Left lobe of liver (tissue), 2 donors: ENCODE data around the gene SPSB3. TPM values are rescaled to one million over a fixed set of nuclear protein-coding genes. Genes with fewer than 3 reads are reported as not detected.

ENCODE experiments used
- ATAC-seq: fragments of 200-7000 bp; cut with Tn5 transposase; one replicate; pipeline ENCODE4 v1.9.1; 2020; ENCODE audit warnings: mild to moderate bottlenecking, moderate library complexity
- DNase-seq: peaks from one replicate; pipeline ENCODE4 v3.0.0-alpha.2; 2020; ENCODE audit warnings: low spot score
- total RNA-seq: library from RNA; stranded (reverse); gene quantifications from one replicate; pipeline ENCODE4 v1.2.1, GENCODE V29; 2021
- donor health status: DM: no; HTN: no; CAD: no; lungs with moderate emphysema.
- donor health status: DM: no; HTN: yes; CAD: no.

The SPSB3 gene
- total RNA-seq, 1 donor from 2014 or later: 49.1 TPM

DNA sequence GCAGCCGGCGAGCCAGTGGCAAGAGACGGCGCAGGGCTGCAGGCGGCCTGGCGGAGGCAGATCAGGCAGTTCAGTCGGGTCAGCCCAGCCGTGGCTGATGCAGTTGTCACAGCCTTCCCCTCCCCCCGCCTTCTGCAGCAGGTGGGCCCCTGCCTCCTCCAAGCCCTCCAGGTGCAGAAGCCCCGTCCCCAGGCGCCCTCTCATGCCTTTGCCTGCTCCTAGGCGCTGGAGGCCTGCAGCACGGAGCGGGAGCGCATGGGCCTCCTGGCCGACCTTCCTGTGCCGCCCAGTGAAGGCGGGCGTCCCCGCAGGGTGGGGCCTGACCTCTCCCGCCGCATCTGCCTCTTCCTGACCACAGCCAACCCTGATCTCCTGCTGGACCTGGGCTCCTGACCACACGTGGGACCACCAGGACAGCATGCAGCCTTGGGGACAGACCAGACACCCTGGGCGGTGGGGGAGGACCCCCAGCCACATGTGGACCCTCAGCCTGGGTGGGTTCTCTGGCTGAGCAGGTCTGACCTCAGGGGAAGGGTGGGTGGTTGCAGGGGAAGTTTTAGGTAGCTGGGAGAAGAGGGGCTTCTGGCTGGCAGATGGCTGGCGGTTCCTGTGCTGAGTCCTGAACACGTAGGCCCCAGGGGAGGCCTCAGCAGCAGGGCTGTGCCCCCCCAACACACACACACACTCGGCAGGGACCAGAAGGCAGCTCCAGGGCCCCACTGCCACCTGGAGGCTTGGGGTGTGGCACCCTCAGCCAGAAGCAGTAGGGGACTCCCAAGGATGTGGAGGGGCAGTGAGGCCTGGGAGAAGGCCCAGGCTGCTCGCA is 6.3 kb downstream of the SPSB3 start:
- ATAC-seq (no peak), DNase-seq (no peak)

DNA sequence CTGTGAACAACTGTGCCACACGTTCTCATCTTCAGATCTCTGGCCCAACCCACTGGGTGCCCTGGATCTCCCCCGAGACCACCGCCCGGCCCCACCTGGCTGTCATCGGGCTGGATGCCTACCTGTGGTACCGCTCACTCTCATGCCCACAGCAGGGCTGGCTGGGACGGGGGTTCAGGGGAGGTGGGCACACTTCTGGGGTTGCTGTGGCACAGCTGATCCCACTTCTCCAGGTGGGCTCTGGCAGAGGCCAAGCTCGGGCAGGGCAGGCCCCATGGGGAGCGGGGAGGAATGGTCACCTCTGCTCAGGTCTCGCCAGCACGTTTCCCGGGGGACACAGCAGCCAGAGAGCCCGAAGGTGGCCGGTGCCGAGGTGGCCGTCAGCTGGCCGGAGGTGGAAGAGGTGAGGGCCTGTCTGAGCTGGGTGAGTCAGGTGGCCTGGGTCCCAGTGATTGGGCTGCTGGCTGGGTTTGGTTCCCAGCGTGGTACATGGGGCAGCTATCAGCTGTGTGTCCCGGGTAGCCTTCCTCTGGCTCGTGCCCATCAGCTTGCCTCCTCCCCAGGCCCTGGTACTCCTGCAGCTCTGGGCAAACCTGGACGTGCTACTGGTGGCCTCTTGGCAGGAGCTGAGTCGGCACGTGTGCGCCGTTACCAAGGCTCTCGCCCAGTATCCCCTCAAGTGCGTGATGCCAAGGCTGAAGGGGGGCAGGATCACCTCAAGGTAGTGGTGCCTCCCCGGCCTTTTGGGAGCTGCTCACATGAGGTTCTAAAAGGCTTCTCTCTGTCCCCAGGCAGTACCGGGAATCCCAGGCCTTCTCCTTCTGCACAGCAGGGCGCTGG is 7.1 kb downstream of the SPSB3 start:
- ATAC-seq (no peak), DNase-seq (no peak)

DNA sequence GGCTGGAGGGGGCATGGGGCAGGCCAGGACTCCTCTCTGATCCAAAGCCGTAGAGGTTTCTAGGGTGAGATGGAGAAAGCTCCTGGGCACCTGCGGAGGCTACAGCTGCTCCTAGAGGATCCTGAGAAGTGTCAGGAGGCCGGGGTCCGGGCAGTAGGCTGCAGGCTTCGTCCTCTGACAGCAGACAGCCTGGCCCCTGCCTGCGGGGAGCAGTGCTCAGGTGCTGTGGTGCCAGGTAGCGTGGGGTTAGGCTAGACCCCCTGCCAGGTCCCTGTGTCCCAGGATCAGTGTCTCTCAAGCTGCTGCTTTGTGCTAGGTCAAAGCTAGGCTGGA is 8.0 kb downstream of the SPSB3 start:
- no peak for ATAC-seq
- no peak for DNase-seq

DNA sequence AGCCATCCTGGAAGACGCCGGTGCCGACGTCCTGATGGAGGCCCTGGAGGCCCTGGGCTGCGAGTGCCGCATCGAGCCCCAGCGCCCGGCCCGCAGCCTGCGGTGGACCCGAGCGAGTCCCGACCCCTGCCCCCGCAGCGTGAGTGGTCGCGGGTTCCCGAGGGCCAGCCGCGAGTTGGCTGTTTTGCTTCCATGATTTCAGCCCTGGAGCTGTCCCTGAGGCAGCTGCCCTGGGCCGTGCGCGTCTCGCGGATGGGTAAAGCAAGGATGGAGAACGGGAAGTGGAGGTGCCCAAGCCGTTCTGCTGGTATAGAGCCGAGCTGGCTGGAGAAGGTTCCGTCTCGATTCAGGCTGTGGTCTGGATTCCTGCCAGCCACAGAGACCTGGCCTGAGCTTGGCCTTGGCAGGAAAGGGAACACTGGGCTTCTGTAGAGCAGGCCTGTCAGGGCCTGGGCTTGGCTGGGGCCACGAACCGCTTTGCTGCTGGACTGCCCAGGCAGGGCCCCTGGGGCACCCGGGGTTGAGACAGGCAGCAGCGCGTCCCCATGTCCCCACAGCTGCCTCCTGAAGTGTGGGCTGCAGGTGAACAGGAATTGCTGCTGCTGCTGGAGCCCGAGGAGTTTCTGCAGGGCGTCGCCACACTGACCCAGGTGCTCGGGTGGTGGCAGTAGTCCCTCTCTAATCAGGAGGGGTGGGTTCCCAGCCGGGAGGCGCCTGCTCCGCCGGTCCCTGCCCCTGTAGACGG is 8.5 kb downstream of the SPSB3 start:
- DNase-seq (peak; percentile 75), ATAC-seq (peak; percentile 20)

DNA sequence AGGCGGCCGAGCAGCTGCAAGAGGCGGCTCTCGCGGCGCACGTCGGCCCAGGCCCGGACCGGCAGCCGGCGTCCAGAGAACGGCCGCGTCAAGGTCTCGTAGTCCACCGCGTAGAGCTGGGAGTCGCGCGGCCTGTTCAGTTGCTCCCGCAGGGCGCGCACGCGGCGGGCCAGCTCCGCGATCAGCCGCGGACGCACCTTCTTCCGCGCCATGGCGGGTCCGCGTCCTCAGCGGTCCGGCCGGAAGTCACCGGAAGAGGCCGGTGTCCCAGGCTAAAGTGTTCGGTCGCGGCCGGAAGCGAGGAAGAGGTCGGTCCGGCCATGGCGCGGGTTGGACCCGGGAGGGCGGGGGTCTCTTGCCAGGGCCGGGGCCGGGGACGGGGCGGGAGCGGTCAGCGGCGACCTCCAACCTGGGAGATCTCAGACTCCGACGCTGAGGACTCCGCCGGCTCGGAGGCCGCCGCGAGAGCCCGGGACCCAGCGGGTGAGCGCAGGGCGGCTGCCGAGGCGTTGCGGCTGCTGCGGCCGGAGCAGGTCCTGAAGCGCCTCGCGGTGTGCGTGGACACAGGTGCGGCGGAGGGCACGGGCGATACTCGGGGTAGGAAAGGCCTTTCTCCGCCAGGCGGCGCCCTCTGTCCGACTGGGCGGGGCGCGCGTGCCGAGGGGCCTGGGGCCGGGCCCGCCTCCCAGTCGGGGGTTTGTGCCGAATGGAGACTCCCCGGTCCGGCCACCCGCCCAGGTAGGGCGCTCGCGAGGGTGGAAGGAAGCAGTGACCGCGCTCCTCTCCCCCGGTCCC is 9.3 kb downstream of the SPSB3 start, which contains the start of gene MRPS34:
TSS of gene MRPS34 (minus strand) at position 227 of the 795 bp plus-strand sequence. CDS start at position 212, 15 bp downstream.
- peak; percentile 87 for DNase-seq
- ATAC-seq: peak; percentile 72

DNA sequence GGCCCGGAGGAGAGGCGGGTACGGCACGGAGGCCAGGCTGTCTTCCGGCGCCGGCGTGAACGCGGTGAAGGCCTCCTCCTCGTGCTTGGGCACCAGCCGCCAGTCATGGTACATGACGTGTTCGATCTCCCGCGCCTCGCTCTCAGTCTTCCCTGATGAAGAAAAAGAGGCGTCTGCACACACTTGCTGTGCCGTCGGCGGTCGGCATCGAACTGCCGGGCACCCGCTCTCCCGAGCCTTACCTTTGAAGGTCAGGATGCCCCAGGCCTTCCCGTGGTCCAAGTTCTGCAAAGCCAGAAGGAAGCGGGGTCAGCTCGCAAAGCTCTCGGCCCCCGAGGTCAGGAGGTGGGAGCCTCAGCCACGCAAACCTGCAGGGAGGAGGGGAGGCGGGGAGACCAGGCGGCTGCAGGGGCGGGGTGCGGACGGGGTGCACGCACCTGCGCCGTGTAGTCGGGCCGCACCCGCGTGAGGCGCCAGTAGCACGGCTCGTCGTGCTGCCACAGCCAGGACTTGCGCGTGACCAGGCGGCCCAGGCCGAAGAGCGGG is 9.9 kb downstream of the SPSB3 start, which contains the start of gene EME2:
TSS of gene EME2 (plus strand) at position 449 of the 546 bp plus-strand sequence. CDS start 418 bp downstream, outside the sequence.
- peak; percentile 48 for DNase-seq
- peak; percentile 15 for ATAC-seq

DNA sequence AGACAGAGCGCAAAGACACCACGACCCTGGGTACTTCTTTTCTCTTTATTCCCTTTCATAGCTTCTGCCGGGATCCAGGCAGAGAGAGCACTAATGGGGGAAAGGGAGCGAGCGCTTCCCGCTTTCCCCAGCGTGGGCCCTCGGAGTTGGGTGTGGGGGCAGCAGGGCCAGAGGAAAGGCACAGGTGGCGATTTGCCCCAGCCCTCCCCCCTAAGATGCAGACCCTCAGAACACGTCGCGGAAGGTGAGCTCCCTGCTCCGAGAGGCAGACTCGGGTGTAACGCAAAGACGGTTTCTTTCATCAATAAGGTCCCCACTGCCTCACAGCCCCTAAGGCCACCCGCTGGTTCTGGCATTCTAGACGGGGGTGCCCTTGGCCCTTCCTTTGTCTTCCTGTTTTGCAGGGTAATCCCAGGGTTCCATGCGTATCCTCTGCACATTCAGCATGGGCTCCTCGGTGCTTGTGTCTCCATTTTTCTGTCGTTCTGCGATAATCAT is 10.5 kb downstream of the SPSB3 start:
- peak; percentile 48 for DNase-seq
- no peak for ATAC-seq

DNA sequence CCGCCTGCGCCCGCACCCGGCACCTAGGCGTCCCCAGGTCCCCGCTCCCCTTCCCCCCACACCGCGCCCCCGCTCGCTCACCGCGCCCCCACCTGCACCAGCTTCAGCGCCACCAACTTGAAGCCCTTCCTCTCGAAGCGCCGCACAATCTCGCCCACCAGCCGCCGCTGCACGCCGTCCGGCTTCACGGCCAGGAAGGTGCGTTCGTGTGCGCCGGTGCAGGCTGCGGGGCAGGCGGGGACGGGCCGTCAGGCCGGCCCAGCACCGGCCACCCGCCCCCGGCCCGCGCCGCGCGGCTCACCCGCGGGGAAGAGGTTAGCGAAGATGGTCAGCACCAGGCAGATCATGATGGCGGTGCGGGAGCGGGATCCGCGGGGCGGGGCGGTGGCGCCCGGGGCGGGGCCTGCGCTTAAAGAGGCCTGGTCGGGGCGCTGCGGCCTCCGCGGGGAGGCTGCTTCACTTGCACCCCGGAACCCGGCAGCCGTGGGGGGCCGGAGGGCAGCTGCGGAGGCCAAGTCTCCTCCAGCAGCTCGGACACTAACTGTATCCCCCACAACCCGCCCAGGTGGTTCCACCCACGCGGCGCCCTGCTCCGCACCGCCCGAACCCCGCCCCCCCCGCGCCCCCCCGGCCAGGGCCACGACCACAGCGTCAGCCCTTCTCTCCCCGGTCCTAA is 11.0 kb downstream of the SPSB3 start, which contains the start of gene NME3:
TSS of gene NME3 (minus strand) at position 356 of the 676 bp plus-strand sequence. CDS start at position 347, 9 bp downstream.
- ATAC-seq (peak; percentile 54), DNase-seq (peak; percentile 82)

DNA sequence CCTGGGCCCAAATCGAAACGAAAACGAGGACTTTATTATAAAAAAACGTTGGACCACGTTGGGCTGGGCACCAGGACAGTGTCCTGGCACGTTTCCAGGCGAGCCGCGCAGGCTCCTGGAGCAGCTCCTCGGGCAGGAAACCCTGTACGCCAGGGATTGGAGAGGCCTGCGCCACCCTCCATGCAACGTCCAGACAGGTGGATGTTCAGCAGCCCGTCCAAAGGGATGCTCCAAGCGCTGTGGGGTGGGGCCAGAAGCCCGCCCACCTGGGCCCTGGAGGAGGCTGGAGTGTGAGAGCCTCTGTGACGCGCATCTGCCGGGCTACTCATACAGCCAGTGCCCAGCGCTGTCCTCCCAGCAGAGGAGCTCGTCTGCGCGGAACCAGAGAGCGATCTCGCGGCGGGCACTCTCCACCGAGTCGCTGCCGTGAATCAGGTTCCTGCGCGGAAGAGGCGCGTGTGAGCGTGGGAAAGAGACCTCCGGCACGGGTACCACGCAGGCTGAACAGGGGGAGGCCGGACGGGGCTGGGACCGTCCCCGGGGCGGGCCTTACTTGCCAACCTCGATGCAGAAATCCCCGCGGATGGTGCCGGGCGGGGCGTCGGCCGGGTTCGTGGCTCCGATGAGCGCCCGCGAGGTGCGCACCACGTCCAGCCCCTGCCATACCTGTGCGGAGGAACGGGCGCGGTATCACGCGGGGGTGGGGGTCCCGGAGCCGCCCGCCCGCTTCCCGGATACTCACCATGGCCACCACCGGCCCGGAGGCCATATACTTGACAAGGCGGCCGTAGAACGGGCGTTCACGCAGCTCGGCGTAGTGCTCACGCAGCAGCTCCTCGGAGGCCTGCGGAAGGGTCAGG is 11.8 kb downstream of the SPSB3 start:
- ATAC-seq: peak; percentile 21
- DNase-seq: peak; percentile 79

DNA sequence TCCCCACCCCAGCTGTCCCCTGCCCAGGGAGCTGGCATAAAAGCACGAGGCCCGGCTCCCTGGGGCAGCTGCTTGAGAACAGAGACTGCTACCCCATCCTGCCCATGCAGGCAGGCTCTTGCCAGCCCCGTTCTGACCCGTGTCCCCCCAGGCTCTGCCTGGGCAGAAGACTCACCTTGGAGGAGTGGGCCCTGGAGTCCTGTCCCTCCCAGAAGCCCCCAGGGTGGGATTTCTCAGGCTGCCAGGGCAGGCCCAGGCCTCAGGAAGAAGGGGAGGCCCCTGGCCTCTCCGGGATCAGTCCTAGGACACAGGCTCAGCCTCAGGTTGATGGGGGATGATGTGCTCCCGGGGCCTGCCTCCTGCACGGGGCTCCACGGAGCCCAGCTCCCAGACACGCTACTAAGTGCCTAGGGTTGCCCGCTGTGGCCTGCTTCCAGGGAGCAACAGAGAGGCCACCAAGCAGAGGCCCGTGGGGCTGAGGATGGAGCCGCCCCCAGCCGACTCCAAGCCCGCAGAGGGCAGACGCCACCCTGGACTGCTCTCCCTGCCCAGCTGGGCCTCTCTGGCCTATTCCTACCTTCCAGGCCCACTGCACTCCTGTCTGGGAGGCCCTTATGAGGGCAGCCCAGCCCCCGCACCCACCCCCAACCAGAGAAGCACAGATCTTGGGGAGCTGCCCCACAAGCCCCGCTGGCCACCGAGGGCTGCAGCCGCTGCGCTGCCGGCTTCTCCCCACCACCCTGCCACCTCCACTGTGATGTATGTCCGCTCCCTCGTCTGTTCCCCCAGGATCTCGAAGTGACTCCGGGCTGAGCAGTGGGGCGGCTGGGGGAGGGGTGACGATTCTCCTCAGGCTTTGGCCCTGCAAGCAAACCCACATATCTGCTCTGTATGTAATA is 12.7 kb downstream of the SPSB3 start:
- DNase-seq: no peak
- no peak for ATAC-seq

DNA sequence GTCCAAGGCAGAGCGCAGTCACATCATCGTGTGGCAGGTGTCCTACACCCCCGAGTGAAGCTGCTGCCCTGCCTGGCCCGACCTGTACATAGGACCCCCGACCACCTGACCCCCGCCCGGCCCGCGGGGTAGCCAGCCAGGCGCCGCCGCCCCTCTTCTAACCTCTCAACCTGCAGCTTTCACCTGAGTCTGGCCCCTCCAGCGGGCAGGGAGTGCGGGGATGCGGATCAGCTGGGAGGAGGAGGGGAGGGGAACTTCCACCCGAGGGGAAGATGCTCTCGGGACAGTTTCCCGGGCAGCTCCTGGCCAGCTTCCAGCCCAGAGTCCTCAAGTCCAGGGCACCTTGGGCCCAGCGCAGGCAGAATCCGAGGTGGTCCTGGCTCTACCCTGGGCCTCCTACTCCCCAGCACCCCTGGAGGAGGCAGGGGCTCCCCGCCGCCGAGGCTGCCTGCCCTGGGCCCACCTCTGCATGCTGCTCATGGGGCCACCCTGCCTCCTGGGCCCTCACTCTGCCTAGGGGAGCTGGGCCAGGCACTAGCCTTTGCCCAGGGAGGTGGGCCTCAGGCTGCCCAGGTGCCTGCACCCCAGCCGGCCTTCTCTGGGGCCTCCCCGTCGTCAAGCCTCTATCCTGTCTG is 13.5 kb downstream of the SPSB3 start:
- ATAC-seq (no peak), DNase-seq (no peak)

DNA sequence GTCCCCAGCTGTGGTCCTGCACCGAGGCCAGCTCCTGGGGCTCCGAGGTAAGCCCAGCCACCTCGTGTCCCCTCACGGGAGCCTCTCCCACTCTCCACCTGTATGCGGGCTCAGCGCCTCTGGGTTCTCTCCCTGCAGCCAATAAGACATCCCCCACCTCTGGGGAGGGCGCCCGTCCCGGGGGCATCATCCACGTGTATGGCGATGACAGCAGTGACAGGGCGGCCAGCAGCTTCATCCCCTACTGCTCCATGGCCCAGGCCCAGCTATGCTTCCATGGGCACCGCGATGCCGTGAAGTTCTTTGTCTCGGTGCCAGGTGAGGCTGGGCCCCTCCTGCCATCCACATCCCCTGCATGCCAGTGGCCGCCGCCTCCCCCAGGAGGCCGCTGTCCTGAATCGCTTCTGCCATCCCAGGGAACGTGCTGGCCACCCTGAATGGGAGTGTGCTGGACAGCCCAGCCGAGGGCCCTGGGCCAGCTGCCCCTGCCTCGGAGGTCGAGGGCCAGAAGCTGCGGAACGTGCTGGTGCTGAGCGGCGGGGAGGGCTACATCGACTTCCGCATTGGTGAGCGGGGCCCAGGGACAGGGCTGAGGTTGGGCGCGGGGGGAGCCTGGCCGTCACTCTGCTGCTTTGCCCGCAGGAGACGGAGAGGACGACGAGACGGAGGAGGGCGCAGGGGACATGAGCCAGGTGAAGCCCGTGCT is 14.2 kb downstream of the SPSB3 start:
- ATAC-seq (no peak), DNase-seq (no peak)

DNA sequence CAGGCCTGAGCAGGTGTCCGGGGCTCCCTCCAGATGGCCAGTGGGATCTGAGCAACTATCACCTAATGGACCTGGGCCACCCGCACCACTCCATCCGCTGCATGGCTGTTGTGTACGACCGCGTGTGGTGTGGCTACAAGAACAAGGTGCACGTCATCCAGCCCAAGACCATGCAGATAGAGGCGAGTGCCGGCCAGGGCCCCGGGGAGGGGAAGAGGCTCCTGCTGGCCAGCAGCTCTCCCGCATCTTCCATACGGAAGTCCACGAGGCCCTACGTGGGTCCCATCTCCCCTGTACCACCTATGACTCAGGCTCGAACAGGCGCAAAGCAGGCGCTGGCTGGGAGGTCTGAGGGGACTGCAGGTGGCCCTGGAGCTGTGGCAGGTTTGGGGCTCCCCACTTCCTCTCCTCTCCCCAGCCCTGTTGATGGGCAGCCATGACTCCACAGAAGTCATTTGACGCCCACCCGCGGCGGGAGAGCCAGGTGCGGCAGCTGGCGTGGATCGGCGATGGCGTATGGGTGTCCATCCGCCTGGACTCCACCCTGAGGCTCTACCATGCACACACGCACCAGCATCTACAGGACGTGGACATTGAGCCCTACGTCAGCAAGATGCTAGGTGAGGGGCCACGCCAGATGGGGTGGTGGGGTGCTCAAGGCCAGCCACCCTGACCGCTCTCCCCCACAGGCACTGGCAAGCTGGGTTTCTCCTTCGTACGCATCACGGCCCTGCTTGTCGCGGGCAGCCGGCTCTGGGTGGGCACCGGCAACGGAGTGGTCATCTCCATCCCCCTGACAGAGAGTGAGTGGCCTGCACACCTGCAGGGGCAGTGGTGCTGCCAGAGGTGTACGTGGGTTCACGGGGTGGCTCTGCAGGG is 15.0 kb downstream of the SPSB3 start:
- DNase-seq: no peak

DNA sequence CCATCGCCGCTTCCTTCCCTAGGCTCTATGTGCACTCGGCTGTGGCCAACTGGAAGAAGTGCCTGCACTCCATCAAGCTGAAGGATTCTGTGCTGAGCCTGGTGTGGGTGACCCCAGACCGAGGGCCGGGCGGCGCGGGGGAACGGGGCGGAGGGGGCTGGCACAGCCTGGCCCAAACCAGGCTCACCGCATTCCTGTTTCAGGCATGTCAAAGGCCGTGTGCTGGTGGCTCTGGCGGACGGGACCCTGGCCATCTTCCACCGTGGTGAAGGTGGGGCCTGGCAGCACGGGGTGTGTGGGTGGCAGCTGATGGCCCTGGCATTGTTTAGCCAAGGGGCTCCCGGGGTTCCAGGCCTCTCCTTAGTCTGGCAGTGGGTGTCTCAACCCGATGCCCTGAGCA is 15.7 kb downstream of the SPSB3 start:
- ATAC-seq: no peak

More for the DNA sequence above, 15.0 kb downstream of the SPSB3 start:
- no peak for ATAC-seq

DNA sequence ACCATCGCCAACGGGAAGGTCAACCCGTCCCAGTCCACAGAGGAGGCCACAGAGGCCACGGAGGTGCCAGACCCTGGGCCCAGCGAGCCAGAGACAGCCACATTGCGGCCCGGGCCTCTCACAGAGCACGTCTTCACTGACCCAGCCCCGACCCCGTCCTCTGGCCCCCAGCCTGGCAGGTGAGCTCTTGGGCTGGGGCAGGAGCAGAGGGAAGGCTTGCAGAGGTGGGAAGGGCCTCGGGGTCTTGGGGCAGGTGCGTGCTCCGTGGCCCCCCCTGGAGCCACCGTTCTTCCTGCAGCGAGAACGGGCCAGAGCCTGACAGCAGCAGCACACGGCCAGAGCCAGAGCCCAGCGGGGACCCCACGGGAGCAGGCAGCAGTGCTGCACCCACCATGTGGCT is 16.1 kb downstream of the SPSB3 start:
- no peak for DNase-seq
- ATAC-seq: no peak

More for the DNA sequence above, 15.7 kb downstream of the SPSB3 start:
- no peak for DNase-seq
